HEK293 (cell line): Measurements from ENCODE around the gene HYDIN.

ENCODE experiments used
- CTCF ChIA-PET: fragments of 350-600 bp; formaldehyde crosslinking; extraction: SDS; loops from one replicate; lab custom pipeline; 2021; ENCODE audit warnings: antibody characterized with exemption; lab: Yijun Ruan, JAX
- POLR2A ChIA-PET: fragments of 300-600 bp; formaldehyde crosslinking; extraction: SDS; loops from one replicate; lab custom pipeline; 2020; ENCODE audit warnings: antibody characterized with exemption, inconsistent platforms; lab: Yijun Ruan, JAX
- H3K27ac ChIP-seq: fragments of 200-500 bp; sonication (Bioruptor generic); 2 replicates; pipeline ENCODE4 v1.5.1; 2014; ENCODE audit warnings: low read depth, low read length, control low read depth, inconsistent platforms; ENCODE audit errors: extremely low read depth
- H3K36me3 ChIP-seq, 2 experiments: fragments of 200-500 bp in 1 of 2; sonication (Bioruptor generic) in 1 of 2; 1 replicate in 1 of 2; 2 replicates in 1 of 2; pipeline ENCODE4 v1.5.1; 2014 to 2017; ENCODE audit warnings: inconsistent platforms in 2 of 2, low read length in 2 of 2; ENCODE audit not compliant: control insufficient read depth in 2 of 2, insufficient read depth in 1 of 2
- H3K4me1 ChIP-seq: fragments of 200-500 bp; sonication (Bioruptor generic); 2 replicates; pipeline ENCODE4 v1.5.1; 2014; ENCODE audit warnings: mild to moderate bottlenecking, low read length, inconsistent platforms; ENCODE audit not compliant: control insufficient read depth, insufficient read depth
- H3K4me3 ChIP-seq: 2 replicates; pipeline ENCODE4 v1.5.1; 2011; ENCODE audit warnings: low read depth, mild to moderate bottlenecking, control low read depth, low read length, moderate library complexity
- H3K9me3 ChIP-seq: fragments of 200-500 bp; sonication (Bioruptor generic); 2 replicates; pipeline ENCODE4 v1.5.1; 2014; ENCODE audit warnings: low read depth, low read length, inconsistent platforms; ENCODE audit not compliant: control insufficient read depth, insufficient read depth
- BCL6B ChIP-seq: fragments of 450-650 bp; formaldehyde crosslinking; IDR thresholded peaks from 2 replicates; pipeline ENCODE4 v1.5.1; 2017; ENCODE audit warnings: missing biosample characterization, missing genetic modification characterization
- CTCF ChIP-seq: fragments of 450-650 bp; formaldehyde crosslinking; IDR thresholded peaks from 2 replicates; pipeline ENCODE4 v1.5.1; 2016; ENCODE audit warnings: missing biosample characterization, missing genetic modification characterization
- EGR2 ChIP-seq: fragments of 450-650 bp; formaldehyde crosslinking; IDR thresholded peaks from 2 replicates; pipeline ENCODE4 v1.5.1; 2016; ENCODE audit warnings: low read depth, missing biosample characterization, missing genetic modification characterization
- ELK4 ChIP-seq: IDR thresholded peaks from 2 replicates; pipeline ENCODE4 v1.6.1; 2011; ENCODE audit warnings: mild to moderate bottlenecking, low read depth, low read length, borderline replicate concordance
- GLI4 ChIP-seq: fragments of 450-650 bp; formaldehyde crosslinking; IDR thresholded peaks from 2 replicates; pipeline ENCODE4 v1.5.1; 2016; ENCODE audit warnings: missing biosample characterization, missing genetic modification characterization
- IKZF3 ChIP-seq: fragments of 450-650 bp; IDR thresholded peaks from 2 replicates; pipeline ENCODE4 v1.5.0; 2018; ENCODE audit warnings: missing biosample characterization, mild to moderate bottlenecking, missing genetic modification characterization, moderate library complexity
- KLF1 ChIP-seq: fragments of 450-650 bp; formaldehyde crosslinking; IDR thresholded peaks from 2 replicates; pipeline ENCODE4 v1.5.1; 2016; ENCODE audit warnings: missing biosample characterization, missing genetic modification characterization
- KLF10 ChIP-seq: fragments of 450-650 bp; IDR thresholded peaks from 2 replicates; pipeline ENCODE4 v1.5.1; 2018; ENCODE audit warnings: missing biosample characterization, mild to moderate bottlenecking, missing genetic modification characterization
- SETDB1 ChIP-seq: IDR thresholded peaks from one replicate; pipeline ENCODE4 v1.6.1; 2017; ENCODE audit warnings: mild to moderate bottlenecking, low read length, moderate library complexity, mixed read lengths; ENCODE audit not compliant: insufficient read length
- SP2 ChIP-seq: fragments of 450-650 bp; formaldehyde crosslinking; IDR thresholded peaks from 2 replicates; pipeline ENCODE4 v1.5.1; 2016; ENCODE audit warnings: missing biosample characterization, missing genetic modification characterization
- YY1 ChIP-seq: fragments of 450-650 bp; formaldehyde crosslinking; IDR thresholded peaks from 2 replicates; pipeline ENCODE4 v1.5.1; 2018; ENCODE audit warnings: missing biosample characterization, missing genetic modification characterization
- ZBTB44 ChIP-seq: fragments of 450-650 bp; IDR thresholded peaks from 2 replicates; pipeline ENCODE4 v1.5.1; 2018; ENCODE audit warnings: missing biosample characterization, mild to moderate bottlenecking, missing genetic modification characterization
- ZFP41 ChIP-seq: fragments of 450-650 bp; formaldehyde crosslinking; IDR thresholded peaks from 2 replicates; pipeline ENCODE4 v1.5.1; 2016; ENCODE audit warnings: missing biosample characterization, missing genetic modification characterization, borderline replicate concordance
- ZNF10 ChIP-seq: fragments of 450-650 bp; formaldehyde crosslinking; IDR thresholded peaks from 2 replicates; pipeline ENCODE4 v1.5.1; 2017; ENCODE audit warnings: missing biosample characterization, missing genetic modification characterization
- ZNF324 ChIP-seq: fragments of 450-650 bp; formaldehyde crosslinking; IDR thresholded peaks from 2 replicates; pipeline ENCODE4 v1.5.1; 2016; ENCODE audit warnings: missing biosample characterization, missing genetic modification characterization
- ZNF394 ChIP-seq: fragments of 450-650 bp; formaldehyde crosslinking; IDR thresholded peaks from 2 replicates; pipeline ENCODE4 v1.5.1; 2016; ENCODE audit warnings: missing biosample characterization, missing genetic modification characterization, mild to moderate bottlenecking, moderate library complexity, borderline replicate concordance
- ZNF426 ChIP-seq: fragments of 450-650 bp; formaldehyde crosslinking; IDR thresholded peaks from 2 replicates; pipeline ENCODE4 v1.5.1; 2017; ENCODE audit warnings: missing biosample characterization, missing genetic modification characterization, mild to moderate bottlenecking, inconsistent platforms, moderate library complexity
- ZNF449 ChIP-seq: fragments of 450-650 bp; formaldehyde crosslinking; IDR thresholded peaks from 2 replicates; pipeline ENCODE4 v1.5.1; 2017; ENCODE audit warnings: missing biosample characterization, mild to moderate bottlenecking, missing genetic modification characterization, moderate library complexity
- ZNF488 ChIP-seq: fragments of 450-650 bp; formaldehyde crosslinking; IDR thresholded peaks from 2 replicates; pipeline ENCODE4 v1.5.1; 2016; ENCODE audit warnings: missing biosample characterization, missing genetic modification characterization
- ZNF514 ChIP-seq: fragments of 450-650 bp; formaldehyde crosslinking; IDR thresholded peaks from 2 replicates; pipeline ENCODE4 v1.5.1; 2016; ENCODE audit warnings: missing biosample characterization, missing genetic modification characterization
- ZNF558 ChIP-seq: fragments of 450-650 bp; formaldehyde crosslinking; IDR thresholded peaks from 2 replicates; pipeline ENCODE4 v1.5.1; 2016; ENCODE audit warnings: missing biosample characterization, missing genetic modification characterization
- ZNF580 ChIP-seq: fragments of 450-650 bp; formaldehyde crosslinking; IDR thresholded peaks from 2 replicates; pipeline ENCODE4 v1.5.1; 2016; ENCODE audit warnings: missing biosample characterization, missing genetic modification characterization
- ZNF596 ChIP-seq: fragments of 450-650 bp; IDR thresholded peaks from 2 replicates; pipeline ENCODE4 v1.5.0; 2018; ENCODE audit warnings: missing biosample characterization, mild to moderate bottlenecking, missing genetic modification characterization, moderate library complexity
- ZNF660 ChIP-seq: fragments of 450-650 bp; IDR thresholded peaks from 2 replicates; pipeline ENCODE4 v1.5.1; 2018; ENCODE audit warnings: missing biosample characterization, mild to moderate bottlenecking, missing genetic modification characterization
- ZNF776 ChIP-seq: fragments of 450-650 bp; formaldehyde crosslinking; IDR thresholded peaks from 2 replicates; pipeline ENCODE4 v1.5.0; 2017; ENCODE audit warnings: missing biosample characterization, missing genetic modification characterization, borderline replicate concordance
- ZNF792 ChIP-seq: fragments of 450-650 bp; formaldehyde crosslinking; IDR thresholded peaks from 2 replicates; pipeline ENCODE4 v1.5.1; 2016; ENCODE audit warnings: missing biosample characterization, missing genetic modification characterization

Gene HYDIN

GRCh38 chr16:70801611-70802010, 428.9 kb downstream of the HYDIN start:
- ChIA-PET POLR2A (interaction anchor here (0.6 to 1.0 kb wide), 3 partner anchors 9 to 23 kb away, joined by 3 to 7 read pairs (median 3); no protein-coding TSS in a partner anchor), CTCF (interaction anchor here (0.6 to 0.8 kb wide), 2 partner anchors 146 to 556 kb away, joined by 3 read pairs; no protein-coding TSS in a partner anchor)
- Histone ChIP-seq H3K27ac (no peak overlapping the region), H3K9me3 (no peaks in the 10 kb centered on the region), H3K4me1 (no peaks in the 10 kb centered on the region), H3K36me3 (peaks cover 0 to 13% of the 10 kb centered on the region in 2 experiments; a peak in 1 of 3 replicates), H3K4me3 (no peak overlapping the region)
- TF ChIP-seq ZNF488 (tag by site-specific recombination) (no peak), GLI4 (no peak), ZNF558 (no peak), ZNF449 (tag by site-specific recombination) (no peak), CTCF (tag by site-specific recombination) (no peak), ZFP41 (tag by site-specific recombination) (no peak), ZNF660 (no peak), ZNF10 (tag by site-specific recombination) (no peak), SP2 (tag by site-specific recombination) (no peak)

GRCh38 chr16:70800781-70801480, 429.6 kb downstream of the HYDIN start, which contains the start of gene VAC14:
VAC14 (minus strand) TSS chr16:70801158; CDS start chr16:70800900, 258 bp downstream.
- Histone ChIP-seq H3K27ac (no peak within 1 kb of the TSS), H3K4me3 (peak within 1 kb of the TSS; percentile 71), H3K9me3 (no peaks in the 10 kb centered on the region), H3K36me3 (peaks cover 0 to 13% of the 10 kb centered on the region in 2 experiments; a peak in 1 of 3 replicates), H3K4me1 (no peaks in the 10 kb centered on the region)
- CTCF ChIA-PET: interaction anchor here (0.6 to 0.8 kb wide), 2 partner anchors 145 to 556 kb away, joined by 3 read pairs; no protein-coding TSS in a partner anchor
- POLR2A ChIA-PET: interaction anchor here (0.6 to 1.0 kb wide), 3 partner anchors 8 to 23 kb away, joined by 3 to 7 read pairs (median 3); no protein-coding TSS in a partner anchor
- TF ChIP-seq ZNF776 (no peak), ZNF324 (tag by site-specific recombination) (peak; percentile 30; the same call in 1 of the 2 replicates), IKZF3 (tag by site-specific recombination) (no peak), ZNF580 (no peak), ZNF426 (no peak), ZNF596 (no peak), ZNF514 (tag by site-specific recombination) (no peak), YY1 (tag by site-specific recombination) (peak; percentile 85), ZBTB44 (no peak), BCL6B (tag by site-specific recombination) (no peak), ZNF394 (tag by site-specific recombination) (no peak), SETDB1 (no peak), EGR2 (tag by site-specific recombination) (peak; percentile 54), KLF1 (tag by site-specific recombination) (peak; percentile 94), ELK4 (no peak), ZNF792 (tag by site-specific recombination) (no peak), KLF10 (tag by site-specific recombination) (peak; percentile 83)
